DMS153 treated with DMSO at 0.1 percent for 48 hours (cell line): ENCODE results near the gene KCNAB1.

Source experiments
- DNase-seq: peaks from one replicate; lab custom pipeline; 2025; ENCODE audit not compliant: unreplicated experiment; lab: John Stamatoyannopoulos, UW

The KCNAB1 gene

DNA sequence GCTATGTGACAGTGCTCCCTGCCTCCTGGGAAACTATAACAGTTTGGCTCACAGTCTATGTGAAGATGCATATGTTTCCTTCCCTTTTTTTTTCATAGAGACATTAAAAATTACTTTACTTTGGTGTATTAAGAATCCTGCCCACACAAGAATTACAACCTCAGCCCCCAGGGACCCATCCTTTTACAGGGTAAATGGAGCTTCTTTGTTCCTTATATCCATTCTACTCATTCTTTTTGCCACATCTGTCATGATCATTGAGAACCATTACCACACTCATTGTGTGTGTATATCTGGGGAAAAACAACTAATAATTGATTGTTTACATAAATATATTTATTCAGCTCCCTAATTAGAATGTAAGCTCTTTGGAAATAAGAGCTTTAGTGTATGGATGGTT is 277.2 kb downstream of the KCNAB1 start:
- DNase-seq, result no peak

DNA sequence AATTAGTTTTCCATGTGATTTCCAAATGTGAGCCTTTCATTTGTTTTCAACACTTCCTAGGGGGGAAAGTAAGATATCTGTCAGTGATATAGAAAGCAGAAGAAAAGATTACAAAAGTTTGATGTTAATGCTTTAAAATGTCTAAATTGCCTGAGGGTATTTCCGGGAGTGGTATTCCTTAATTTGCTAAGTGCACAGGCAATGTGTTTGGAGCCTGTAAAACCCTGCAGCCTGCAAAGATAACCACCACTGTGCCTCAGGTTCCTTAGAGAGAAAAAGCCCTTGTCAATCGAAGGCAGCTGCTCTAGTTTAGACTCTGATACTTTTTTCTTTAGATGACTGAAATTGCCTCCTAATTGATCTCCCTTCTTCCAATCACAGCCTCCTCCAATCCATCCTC is 279.7 kb downstream of the KCNAB1 start:
- DNase-seq, result no peak

DNA sequence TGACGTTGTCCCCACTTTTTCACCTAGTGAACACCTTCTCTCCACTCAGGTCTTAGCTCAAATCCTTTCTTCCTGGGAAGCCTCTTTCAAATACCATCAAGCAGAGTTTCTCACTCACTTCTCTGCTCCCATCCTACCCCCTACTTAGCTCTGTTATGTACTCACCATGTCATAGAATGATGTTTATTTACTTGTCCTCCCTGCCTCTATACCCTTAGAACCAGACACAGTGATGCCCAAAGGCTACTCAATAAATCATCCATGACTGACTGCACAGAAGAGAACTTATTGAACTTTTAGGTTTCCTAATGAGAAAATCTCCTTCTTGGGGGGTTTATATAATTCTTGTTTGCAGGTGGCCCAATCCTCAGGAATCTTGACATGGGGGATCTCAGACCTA is 280.4 kb downstream of the KCNAB1 start:
- no peak for DNase-seq

DNA sequence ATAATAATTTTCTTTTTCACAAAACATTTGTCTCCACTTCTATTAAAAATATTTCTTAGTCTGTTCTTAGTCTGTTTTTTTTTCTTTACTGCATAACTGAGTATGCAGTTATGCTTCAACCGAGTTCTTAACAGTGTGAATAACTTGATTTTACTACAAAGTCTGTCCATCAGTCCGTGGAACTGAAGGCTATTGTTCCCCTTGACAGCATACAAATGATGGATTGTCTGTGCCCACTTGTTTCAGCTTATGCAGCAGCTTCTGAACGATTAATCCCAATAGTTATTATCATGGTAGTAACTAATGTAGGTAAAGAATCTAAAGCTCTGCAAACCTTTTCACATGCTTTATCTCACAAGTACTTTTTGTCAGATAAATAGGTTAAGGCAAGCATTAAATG is 283.8 kb downstream of the KCNAB1 start:
- DNase-seq, result no peak

DNA sequence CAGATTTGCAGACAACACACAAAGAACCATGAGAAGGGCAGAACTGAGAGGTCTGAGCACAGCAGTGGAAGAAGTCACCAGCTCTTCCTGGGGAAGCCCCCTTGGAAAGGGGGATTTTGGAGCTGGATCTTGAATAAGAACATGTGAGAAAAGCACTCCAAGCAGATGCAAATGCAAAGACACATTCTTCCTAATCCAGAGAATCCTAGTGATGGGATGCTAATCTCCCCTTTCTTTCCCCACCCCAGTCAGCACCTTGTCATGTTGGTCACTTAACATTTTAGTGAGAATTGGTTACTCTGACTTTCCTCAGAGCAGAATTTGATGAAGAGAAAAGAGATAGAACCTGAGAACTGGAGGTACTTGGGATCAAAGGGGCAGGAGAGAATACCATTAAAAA is 286.0 kb downstream of the KCNAB1 start:
- DNase-seq, result no peak

DNA sequence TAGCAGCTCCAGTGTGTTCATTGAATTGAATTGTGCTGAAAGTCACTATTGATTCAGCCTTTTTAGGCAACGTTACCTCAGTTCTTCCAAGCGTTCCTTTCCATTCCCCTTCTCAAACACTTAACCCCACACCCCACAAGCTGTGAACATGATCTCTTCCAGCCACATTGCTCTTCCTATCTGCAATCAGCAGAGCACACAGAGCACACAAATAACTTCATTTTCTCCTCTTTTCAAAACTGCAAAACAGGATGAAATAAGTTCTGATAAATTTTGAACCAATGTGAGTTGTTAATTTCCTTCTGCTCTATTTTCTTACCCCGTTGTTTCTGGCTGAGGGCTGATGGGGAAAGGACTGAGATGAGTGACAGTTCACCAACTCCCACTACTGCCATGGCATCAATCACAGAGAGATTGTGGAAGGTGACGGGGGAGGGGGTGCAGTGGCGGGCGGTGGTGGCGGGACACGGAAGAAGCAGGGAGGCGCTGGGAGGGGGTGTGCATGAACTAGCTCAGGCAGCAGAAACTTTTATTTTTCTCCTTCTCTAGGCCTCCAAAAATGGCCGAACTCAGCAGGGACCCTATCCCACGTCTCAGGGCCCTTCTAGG is 287.3 kb downstream of the KCNAB1 start:
- DNase-seq, result no peak

DNA sequence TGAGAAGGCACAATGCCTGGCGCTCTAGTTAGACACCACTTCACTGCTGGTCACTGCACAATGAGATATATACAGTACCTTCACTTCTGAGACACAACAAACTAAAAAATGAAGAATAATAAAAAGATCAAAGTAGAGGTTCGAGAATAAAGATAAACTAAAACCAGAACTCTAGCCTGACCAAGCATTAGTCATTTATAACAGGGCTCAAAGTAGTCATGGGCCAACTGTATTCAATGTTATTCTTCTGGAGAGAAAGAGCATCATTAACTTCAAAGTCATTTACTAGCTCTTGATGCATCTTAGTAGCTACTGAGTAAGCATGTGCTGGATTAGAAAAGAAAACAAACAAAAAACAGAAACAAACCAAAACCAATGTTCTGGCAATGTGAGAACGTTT is 289.3 kb downstream of the KCNAB1 start:
- no peak for DNase-seq

DNA sequence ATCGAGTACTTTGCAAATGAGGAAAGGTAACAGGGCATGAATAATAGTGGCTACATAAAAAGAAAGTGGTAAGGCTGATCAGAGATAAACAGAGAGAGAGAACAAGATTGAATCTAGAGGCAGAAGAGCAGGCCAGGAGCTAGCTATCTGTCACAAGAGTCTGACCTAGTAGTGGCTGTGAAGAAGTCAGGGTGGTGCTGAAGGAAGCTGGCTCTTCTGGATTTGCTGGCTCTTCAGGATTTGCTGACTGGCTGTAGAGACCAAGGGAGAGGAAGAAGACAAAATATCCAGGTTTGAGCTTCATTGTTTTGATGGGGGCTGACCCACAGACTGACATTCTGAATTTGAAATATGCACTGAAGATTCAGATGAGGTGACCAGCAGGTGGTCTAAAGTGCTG is 292.2 kb downstream of the KCNAB1 start:
- no peak for DNase-seq

DNA sequence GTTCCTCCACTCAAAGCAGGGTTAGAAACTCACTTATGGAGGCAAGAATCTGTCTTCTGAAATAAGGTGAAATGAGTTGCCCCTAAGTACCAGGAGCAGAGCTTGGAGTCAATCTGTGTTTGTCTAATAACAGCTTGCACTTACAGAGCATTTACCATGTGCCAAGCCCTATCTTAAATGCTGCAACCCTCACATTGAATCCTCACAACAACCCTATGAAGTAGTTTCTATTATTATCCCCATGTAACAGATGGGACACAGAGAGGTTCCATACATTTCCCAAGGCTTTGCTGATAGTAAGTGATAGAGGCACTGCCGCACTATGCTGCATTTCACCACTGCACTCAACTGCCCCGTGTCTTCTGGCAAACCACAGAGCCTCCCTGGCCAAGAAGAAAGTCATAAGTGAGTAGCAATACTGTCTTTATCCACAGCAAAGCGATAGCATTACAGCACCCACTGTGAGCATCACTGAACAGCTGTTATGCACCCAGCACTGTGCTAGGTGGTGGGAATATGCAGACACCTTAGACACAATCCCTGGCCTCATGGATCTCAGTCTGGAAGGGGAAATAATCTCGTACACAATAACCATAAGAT is 293.0 kb downstream of the KCNAB1 start:
- no peak for DNase-seq

DNA sequence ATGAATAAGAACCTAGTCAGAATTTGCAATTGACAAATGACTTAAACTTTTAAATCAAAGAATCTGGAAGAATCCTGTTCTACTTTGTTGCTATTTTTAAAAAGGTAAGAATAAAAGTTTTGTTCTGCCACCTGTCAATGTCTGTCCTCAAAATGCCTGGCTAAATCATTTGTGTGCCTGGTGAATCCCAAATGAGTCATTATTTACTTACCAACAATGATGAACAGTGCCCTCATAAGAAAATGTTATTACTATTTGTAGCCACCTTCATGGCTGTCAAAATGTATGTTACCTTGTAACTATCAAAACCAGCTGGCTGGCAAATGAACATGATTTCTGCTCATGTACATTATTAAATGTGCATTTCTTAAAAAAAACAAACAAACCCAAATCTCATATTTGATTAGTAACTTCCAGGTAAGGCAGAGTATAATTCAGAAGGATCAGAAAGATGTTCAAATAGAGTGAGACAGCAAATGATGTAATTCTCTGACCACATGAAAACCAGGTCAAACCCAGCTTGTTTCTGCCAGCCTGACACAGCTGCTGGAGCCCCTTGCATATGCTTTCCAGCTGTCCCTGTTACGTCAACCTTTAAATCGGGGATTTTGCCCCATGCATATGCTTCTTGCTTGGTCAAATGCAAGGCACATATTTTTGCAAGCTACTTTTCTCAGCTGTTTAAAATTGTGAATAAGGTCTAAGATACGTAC is 296.6 kb downstream of the KCNAB1 start:
- DNase-seq, result no peak

DNA sequence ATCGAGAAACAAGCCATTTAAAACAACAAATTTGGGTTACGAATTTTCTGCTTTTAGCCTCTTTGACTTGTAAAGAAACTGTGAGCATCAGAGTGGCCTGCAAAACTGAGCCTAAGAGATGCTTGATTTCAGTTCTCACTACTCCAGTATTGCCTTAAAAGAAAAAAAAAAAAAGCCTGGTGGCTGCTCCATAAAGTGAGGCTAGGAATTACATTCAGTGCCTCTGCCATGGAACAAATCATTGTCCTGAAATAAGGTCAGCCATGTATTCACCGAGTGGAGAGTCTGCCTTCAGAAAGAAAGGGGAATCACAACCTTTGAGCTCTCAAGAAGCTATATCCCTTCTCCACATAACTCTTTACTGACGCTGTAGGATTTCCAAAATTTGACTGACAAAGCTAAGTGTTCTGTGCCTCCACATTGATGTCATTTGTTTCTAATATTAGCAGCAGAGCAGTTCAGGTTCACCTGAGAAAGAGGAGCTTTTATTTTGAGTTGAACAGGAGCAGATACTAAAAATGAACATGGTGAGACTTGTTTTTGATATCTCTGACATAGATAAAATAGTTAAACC is 297.3 kb downstream of the KCNAB1 start:
- DNase-seq, result no peak

DNA sequence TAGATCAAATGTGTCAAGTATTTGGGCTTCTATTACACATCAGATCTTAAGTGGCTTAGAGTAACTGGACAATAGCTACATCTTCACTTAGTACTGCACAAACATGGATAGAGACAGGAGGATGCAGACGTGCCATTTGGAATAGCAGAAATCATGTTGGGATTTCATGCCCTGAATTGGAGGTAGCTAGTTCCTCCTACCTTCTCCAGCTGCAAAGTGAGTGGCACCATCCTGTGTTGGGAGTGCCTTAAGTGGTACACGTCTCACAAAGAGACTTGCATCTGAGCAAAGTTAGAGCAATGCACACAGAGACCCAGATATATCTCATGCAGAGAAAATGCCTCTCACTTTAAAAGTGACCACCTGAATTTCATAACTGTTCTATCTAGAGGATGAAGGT is 298.1 kb downstream of the KCNAB1 start:
- DNase-seq, result no peak

DNA sequence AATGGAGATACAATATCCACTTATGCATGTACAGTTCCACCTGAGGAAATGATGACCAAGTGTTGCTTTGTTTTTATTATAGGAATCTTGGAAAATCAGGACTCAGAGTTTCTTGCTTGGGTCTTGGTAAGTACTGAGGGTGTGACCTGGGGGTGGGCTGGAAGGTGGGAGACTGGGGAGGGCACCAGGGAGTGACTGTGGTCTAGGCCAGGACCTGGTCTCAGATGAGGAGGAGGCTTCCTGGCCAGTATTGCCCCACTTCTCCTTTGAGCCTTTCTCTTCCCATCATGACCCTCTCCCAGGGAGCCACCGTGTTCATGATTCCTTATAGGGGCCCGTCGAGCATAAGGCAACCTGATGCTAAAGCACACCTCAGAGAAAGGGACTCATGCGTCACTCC is 301.2 kb downstream of the KCNAB1 start:
- DNase-seq, result no peak

DNA sequence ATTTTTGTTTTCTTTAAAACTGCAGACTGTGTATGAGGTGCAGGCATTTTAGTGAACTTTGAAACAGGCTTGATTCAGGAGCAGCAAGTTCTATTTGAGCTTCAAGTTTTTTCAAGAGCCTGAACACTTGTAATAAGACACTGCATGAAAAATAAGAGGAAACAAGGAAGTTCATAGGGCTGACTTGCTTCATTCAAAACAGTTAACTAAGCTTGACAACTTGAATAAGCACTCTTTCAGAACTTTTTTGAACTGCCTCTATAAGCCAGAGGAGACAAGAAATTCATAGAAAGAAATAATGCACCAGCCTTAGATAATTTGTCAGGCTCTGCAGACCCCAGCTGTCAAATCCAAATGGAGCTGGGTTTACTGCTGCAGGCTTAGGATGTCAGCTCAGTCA is 304.4 kb downstream of the KCNAB1 start:
- DNase-seq, result no peak

DNA sequence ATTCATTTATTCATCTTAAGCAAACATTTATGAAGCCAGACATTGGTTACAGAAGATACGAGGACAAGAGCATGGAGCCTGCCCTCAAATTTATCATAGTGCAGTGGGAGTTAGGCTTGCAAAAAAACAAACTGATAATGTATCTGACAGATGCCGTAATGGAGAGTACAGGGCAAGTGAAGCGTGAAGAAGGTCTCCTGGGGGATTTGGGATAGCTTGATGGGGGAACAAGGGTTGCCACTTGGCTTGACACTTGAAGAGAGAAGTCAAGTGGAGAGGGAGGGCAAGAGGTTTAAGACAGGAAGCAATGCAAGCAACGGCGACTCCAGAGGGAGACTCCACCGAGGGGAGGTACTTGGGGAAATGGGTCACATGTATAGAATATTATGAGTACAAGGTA is 305.3 kb downstream of the KCNAB1 start:
- no peak for DNase-seq

DNA sequence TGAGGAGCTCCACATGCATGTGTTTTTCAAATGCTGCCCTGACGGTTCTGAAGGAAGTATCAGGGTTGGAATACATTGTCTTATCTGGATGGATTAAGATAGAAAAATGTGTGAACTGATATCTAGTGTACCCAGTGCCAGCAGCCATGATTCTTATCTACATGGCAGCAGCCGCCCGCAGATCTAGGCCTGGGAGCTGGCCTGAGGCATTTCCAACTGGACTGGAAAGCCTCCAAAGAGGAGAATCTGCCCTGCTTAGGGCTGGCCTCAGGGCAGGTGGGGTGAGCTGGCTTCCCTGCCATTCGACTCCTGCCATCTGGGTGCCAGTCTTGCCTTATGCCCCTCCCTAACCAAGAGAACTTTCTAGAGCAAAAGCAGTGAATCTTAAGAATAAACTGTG is 308.7 kb downstream of the KCNAB1 start:
- DNase-seq, result no peak

DNA sequence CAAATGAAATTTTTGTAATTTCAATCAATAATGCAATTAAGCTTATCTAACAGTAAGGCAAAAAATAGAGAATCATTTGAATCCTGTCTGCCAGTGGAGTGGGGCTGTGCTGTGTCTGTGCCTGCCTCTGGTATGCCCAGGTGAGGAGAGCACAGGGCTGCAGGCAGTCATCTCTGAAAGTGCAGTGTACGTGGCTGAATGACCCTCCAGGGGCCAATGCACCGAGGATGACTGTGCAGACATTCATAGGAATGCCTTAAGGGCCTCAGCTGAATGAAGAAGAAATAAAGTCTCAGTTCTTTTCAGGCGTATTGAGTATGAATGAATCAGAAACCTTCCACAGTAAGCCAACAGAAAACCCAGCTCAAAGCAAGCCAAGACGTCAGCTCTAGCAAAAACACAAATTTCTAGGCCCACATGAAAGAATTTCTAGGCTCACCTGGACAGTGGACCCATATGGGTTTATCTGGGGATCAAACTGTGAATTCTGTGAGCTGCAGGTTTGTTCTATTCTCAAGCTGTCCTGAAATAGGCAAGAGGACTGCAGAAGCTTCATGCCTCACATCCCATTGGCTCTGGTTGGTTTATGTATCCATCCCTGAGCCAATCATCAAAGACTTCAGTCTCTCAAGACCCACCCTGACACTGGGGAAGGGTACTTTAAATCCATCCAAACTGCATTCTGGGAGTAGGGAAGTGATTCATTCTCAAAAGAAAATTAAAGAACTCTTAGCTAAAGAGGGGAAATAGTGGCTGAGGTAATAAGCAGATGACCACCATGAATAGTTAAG is 311.2 kb downstream of the KCNAB1 start:
- DNase-seq, result no peak

DNA sequence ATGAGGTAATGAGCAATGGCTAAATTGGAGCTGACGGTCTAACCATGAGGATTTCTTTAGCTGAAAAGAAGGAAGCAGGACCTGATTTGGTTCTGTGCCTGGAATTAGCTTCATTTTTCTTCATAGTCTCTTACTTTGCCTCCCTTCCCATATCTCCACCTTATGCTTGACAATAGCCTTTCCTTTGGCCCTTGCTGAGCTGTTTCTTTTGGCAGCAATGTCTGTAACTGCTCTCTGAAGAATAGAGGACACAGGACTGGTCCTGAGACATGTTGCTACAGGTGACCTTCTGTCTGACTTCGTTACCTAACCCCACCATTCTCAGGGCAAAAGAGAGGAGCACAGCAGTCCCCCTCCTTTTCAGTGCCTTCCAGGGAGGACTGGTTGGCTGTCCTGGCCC is 312.2 kb downstream of the KCNAB1 start:
- DNase-seq, result no peak

DNA sequence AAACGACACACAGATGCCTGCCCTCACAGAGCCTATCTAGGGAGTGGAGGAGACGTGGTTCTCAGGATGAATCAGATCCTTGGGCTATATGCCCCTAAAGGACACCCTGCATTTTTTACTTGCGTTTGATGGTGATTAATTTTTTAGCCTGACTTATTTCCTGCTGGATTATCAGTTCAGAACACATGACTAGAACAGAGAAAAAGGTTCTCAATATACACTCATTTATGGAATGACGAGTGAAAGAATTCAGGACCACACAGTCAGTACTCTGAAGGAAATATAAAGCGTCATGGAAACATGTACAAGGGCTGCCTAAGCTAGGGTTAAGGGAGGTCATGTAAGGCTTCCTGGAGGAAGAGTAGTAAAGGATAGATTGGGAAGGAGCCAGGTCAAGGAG is 312.8 kb downstream of the KCNAB1 start:
- no peak for DNase-seq

DNA sequence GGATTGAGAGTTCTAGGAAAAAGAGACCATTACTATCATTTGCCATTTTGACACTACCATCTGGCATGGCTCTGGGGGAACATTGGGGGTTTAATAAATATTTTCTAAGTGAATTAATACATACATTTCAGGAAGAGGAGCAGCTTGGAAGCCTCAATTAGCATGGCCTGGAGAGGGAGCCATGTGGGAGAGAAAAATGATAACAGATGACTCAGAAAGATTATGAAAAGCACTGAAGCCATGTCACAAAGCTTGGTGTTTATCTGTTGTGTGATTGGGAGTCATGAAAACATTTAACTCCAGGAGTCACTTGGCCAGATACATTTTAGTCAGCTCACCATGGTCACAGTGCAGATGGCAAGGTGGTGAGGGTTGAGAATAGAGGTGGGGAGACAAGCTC is 313.5 kb downstream of the KCNAB1 start:
- no peak for DNase-seq

DNA sequence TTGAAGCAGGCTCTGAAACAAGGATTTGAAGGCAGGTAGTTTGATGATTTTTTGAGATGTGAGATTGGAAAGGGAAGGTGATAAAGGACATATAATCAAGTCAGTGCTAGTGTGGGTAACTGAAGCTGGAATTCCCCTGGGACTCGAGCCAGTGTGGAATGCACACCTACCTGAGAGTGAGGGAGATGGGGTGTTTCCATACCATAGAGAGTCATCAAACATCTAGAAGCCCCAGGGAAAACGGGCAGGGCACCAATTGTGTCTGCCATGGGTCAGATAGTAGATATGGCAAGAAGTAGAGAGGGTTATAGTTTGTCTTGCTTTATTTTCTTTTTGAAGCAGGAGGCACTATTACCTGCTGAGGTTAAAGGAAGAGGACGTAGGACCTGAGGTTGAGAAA is 314.5 kb downstream of the KCNAB1 start:
- DNase-seq, result no peak

DNA sequence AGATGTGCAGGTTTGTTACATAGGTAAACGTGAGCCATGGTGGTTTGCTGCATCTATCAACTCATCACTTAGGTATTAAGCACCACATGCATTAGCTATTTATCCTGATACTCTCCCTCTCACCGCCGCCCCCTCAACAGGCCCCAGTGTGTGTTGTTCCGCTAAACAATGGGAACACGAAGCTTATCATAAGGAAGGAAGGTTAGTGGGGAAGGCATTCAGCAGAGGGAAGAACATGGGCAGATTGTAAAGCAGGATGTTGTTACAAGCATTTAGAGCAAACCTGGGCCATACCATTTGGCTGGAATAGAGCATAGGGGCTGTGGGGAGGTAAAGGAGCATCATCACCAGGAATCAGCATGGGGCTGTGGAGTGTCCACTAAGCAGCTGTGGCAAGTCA is 322.7 kb downstream of the KCNAB1 start:
- no peak for DNase-seq
